H9 (cell line): ENCODE measurements around the gene KCNAB1. TPM values are rescaled to one million over a fixed set of nuclear protein-coding genes. Genes with fewer than 3 reads are reported as not detected.

Experiments used
- DNase-seq: peaks from one replicate; pipeline ENCODE4 v3.0.0-alpha.2; 2017
- H2AFZ ChIP-seq: one replicate; pipeline ENCODE4 v1.6.1; 2013; ENCODE audit warnings: mild to moderate bottlenecking, low read length, control low read depth, moderate library complexity
- H2AK5ac ChIP-seq: 2 replicates; pipeline ENCODE4 v1.6.1; 2013; ENCODE audit warnings: low read length, control low read depth, mixed read lengths; ENCODE audit not compliant: insufficient read length
- H2BK120ac ChIP-seq: one replicate; pipeline ENCODE4 v1.6.1; 2013; ENCODE audit warnings: low read depth, mild to moderate bottlenecking, low read length, control low read depth, inconsistent platforms; ENCODE audit not compliant: poor library complexity, severe bottlenecking
- H2BK12ac ChIP-seq: 2 replicates; pipeline ENCODE4 v1.6.1; 2013; ENCODE audit warnings: low read length, control low read depth, mixed read lengths, low read depth; ENCODE audit not compliant: insufficient read length
- H2BK15ac ChIP-seq: 2 replicates; pipeline ENCODE4 v1.6.1; 2013; ENCODE audit warnings: low read depth, low read length, control low read depth
- H2BK20ac ChIP-seq: one replicate; pipeline ENCODE4 v1.6.1; 2013; ENCODE audit warnings: low read depth, mild to moderate bottlenecking, low read length, control low read depth, inconsistent platforms; ENCODE audit not compliant: poor library complexity, severe bottlenecking
- H2BK5ac ChIP-seq: 2 replicates; pipeline ENCODE4 v1.6.1; 2013; ENCODE audit warnings: low read length, control low read depth, mixed read lengths; ENCODE audit not compliant: insufficient read length
- H3K14ac ChIP-seq: 2 replicates; pipeline ENCODE4 v1.6.1; 2013; ENCODE audit warnings: low read length, control low read depth; ENCODE audit not compliant: insufficient read depth
- H3K18ac ChIP-seq: 2 replicates; pipeline ENCODE4 v1.6.1; 2013; ENCODE audit warnings: low read depth, mild to moderate bottlenecking, mixed read lengths, low read length, control low read depth; ENCODE audit not compliant: insufficient read length
- H3K23ac ChIP-seq: 2 replicates; pipeline ENCODE4 v1.6.1; 2013; ENCODE audit warnings: low read length, control low read depth, mixed read lengths, low read depth; ENCODE audit not compliant: insufficient read length
- H3K23me2 ChIP-seq: 2 replicates; pipeline ENCODE4 v1.6.1; 2013; ENCODE audit warnings: low read depth, mild to moderate bottlenecking, mixed read lengths, low read length, control low read depth; ENCODE audit not compliant: insufficient read length, poor library complexity, severe bottlenecking
- H3K27ac ChIP-seq: 2 replicates; pipeline ENCODE4 v1.5.1; 2013; ENCODE audit warnings: low read length, control low read depth, mixed read lengths, low read depth; ENCODE audit not compliant: insufficient read length
- H3K27me3 ChIP-seq: 2 replicates; pipeline ENCODE4 v1.6.1; 2013; ENCODE audit warnings: low read length, control low read depth, inconsistent platforms; ENCODE audit not compliant: insufficient read depth
- H3K4ac ChIP-seq: 2 replicates; pipeline ENCODE4 v1.6.1; 2013; ENCODE audit warnings: low read depth, mild to moderate bottlenecking, control low read depth, inconsistent platforms, low read length, moderate library complexity
- H3K4me1 ChIP-seq: 2 replicates; pipeline ENCODE4 v1.6.1; 2013; ENCODE audit warnings: low read length, control low read depth, inconsistent platforms; ENCODE audit not compliant: insufficient read depth
- H3K4me2 ChIP-seq: 2 replicates; pipeline ENCODE4 v1.6.1; 2013; ENCODE audit warnings: low read length, control low read depth, mixed read lengths; ENCODE audit not compliant: insufficient read length, insufficient read depth
- H3K56ac ChIP-seq: 2 replicates; pipeline ENCODE4 v1.6.1; 2013; ENCODE audit warnings: low read depth, mild to moderate bottlenecking, mixed read lengths, low read length, control low read depth; ENCODE audit not compliant: insufficient read length
- H3K79me1 ChIP-seq: 2 replicates; pipeline ENCODE4 v1.6.1; 2013; ENCODE audit warnings: low read depth, mild to moderate bottlenecking, moderate library complexity, low read length, control low read depth, inconsistent platforms; ENCODE audit not compliant: insufficient read depth, poor library complexity, severe bottlenecking
- H3K79me2 ChIP-seq: 2 replicates; pipeline ENCODE4 v1.6.1; 2013; ENCODE audit warnings: low read length, control low read depth, inconsistent platforms; ENCODE audit not compliant: insufficient read depth
- H3K9ac ChIP-seq: 2 replicates; pipeline ENCODE4 v1.6.1; 2013; ENCODE audit warnings: low read length, control low read depth, mixed read lengths; ENCODE audit not compliant: insufficient read length; ENCODE audit errors: extremely low read depth
- H3K9me3 ChIP-seq: one replicate; pipeline ENCODE4 v1.6.1; 2013; ENCODE audit warnings: low read depth, low read length, inconsistent platforms; ENCODE audit not compliant: control insufficient read depth
- H3T11ph ChIP-seq: one replicate; pipeline ENCODE4 v1.6.1; 2013; ENCODE audit warnings: mild to moderate bottlenecking, low read length, control low read depth, inconsistent platforms
- H4K20me1 ChIP-seq: one replicate; pipeline ENCODE4 v1.6.1; 2013; ENCODE audit not compliant: control insufficient read depth, insufficient read length, insufficient read depth
- H4K5ac ChIP-seq: 2 replicates; pipeline ENCODE4 v1.6.1; 2013; ENCODE audit warnings: low read depth, mild to moderate bottlenecking, mixed read lengths, low read length, control low read depth; ENCODE audit not compliant: insufficient read length
- H4K8ac ChIP-seq: replicated peaks from 2 replicates; pipeline ENCODE4 v1.6.1; 2013; ENCODE audit warnings: low read length, control low read depth, mixed read lengths, low read depth; ENCODE audit not compliant: insufficient read length
- H4K91ac ChIP-seq: 2 replicates; pipeline ENCODE4 v1.6.1; 2013; ENCODE audit warnings: low read depth, mild to moderate bottlenecking, moderate library complexity, mixed read lengths, low read length, control low read depth; ENCODE audit not compliant: insufficient read length
- H3K27ac Mint-ChIP-seq, 3 experiments: 2 replicates in 2 of 3; 3 replicates in 1 of 3; pipeline ENCODE4 v1.8.0; 2020 to 2021; ENCODE audit warnings: mixed read lengths in 3 of 3, mild to moderate bottlenecking in 1 of 3, moderate library complexity in 1 of 3
- H3K27me3 Mint-ChIP-seq: 2 replicates; pipeline ENCODE4 v1.8.0; 2021; ENCODE audit warnings: low read depth, mild to moderate bottlenecking, moderate library complexity, mixed read lengths
- H3K36me3 Mint-ChIP-seq, 3 experiments: 2 replicates in 2 of 3; 3 replicates in 1 of 3; pipeline ENCODE4 v1.8.0; 2020 to 2021; ENCODE audit warnings: low read depth in 3 of 3, mixed read lengths in 3 of 3; ENCODE audit not compliant: insufficient read depth in 1 of 3
- H3K4me1 Mint-ChIP-seq, 2 experiments: 2 replicates each; pipeline ENCODE4 v1.8.0; 2020; ENCODE audit warnings: mixed read lengths in 2 of 2
- H3K4me3 Mint-ChIP-seq, 2 experiments: 2 replicates in 1 of 2; 3 replicates in 1 of 2; pipeline ENCODE4 v1.8.0; 2020 to 2021; ENCODE audit warnings: mild to moderate bottlenecking in 2 of 2, mixed read lengths in 2 of 2, moderate library complexity in 1 of 2
- H3K9me3 Mint-ChIP-seq, 2 experiments: 2 replicates in 1 of 2; 3 replicates in 1 of 2; pipeline ENCODE4 v1.8.0; 2020; ENCODE audit warnings: mild to moderate bottlenecking in 2 of 2, mixed read lengths in 2 of 2, moderate library complexity in 1 of 2
- CTCF ChIP-seq: fragments of 200-600 bp; sonication (generic); conservative IDR thresholded peaks from 3 replicates; pipeline ENCODE4 v1.8.0; 2021; ENCODE audit warnings: antibody characterized with exemption, mild to moderate bottlenecking
- WGBS: extraction: QIAGEN DNeasy Blood & Tissue Kit; methylation state at CpG from one replicate; pipeline ENCODE4 v1.1.7; 2013; ENCODE audit warnings: missing lambda C conversion rate, low lambda C conversion rate, mixed read lengths; ENCODE audit not compliant: insufficient read length; ENCODE audit errors: extremely low coverage; 5-methylcytosine and 5-hydroxymethylcytosine counted together
- total RNA-seq: library from RNA; stranded (reverse); gene quantifications from 2 replicates; pipeline ENCODE4 v1.2.1, GENCODE V29; 2021

Gene KCNAB1
- total RNA-seq, 1 experiment from 2014 or later: 3.7 TPM

GRCh38 chr3:156227704-156228103 lies 107.3 kb downstream of the KCNAB1 start:
- no CpG with 5 or more reads among the region's 6 CpGs for WGBS

More at GRCh38 chr3:156227704-156228103, 107.3 kb downstream of the KCNAB1 start:
- Histone ChIP-seq H3T11ph (no peak overlapping the region), H3K18ac (no peak overlapping the region), H3K23ac (no peak overlapping the region), H3K4ac (no peak overlapping the region), H3K27ac (no peak overlapping the region), H2BK120ac (no peak overlapping the region), H3K79me1 (no peaks in the 10 kb centered on the region), H4K5ac (no peak overlapping the region), H3K56ac (no peak overlapping the region), H3K79me2 (no peaks in the 10 kb centered on the region), H3K27me3 (no peaks in the 10 kb centered on the region), H3K9ac (no peak overlapping the region), H3K9me3 (no peaks in the 10 kb centered on the region), H4K8ac (no peak overlapping the region), H4K20me1 (no peaks in the 10 kb centered on the region), H3K14ac (no peak overlapping the region), H4K91ac (no peak overlapping the region), H2AFZ (no peak overlapping the region), H3K4me1 (0 out of 2 replicates have a peak, but pooled peaks cover 3% of the 10 kb centered on the region), H3K23me2 (no peaks in the 10 kb centered on the region), H2BK15ac (no peak overlapping the region), H3K4me2 (no peak overlapping the region), H2BK20ac (no peak overlapping the region), H2BK5ac (no peak overlapping the region), H2AK5ac (no peak overlapping the region), H2BK12ac (no peak overlapping the region)
- Mint-ChIP-seq H3K9me3 (no peaks in the 10 kb centered on the region; a peak in 1 of 5 replicates), H3K4me1 (peaks cover 0 to 6% of the 10 kb centered on the region in 2 experiments; a peak in 2 of 4 replicates), H3K36me3 (no peaks in the 10 kb centered on the region), H3K4me3 (no peak overlapping the region), H3K27me3 (peaks cover 2% of the 10 kb centered on the region; the same call in 1 of the 2 replicates), H3K27ac (no peak overlapping the region; a peak in 1 of 7 replicates)
- no peak for TF ChIP-seq CTCF
- no peak for DNase-seq
